HUES48 (cell line): Measurements from ENCODE around the gene SLC35F3.
"Not testable (repeated sequence)": the region's sequence is repeated elsewhere in the genome, so short reads cannot be mapped to it uniquely, and the experiment has no call there.

ENCODE experiments used
- H3K27ac ChIP-seq: one replicate; pipeline ENCODE4 v1.7.0; 2013; ENCODE audit warnings: low read depth, low read length, inconsistent platforms
- H3K27me3 ChIP-seq: 2 replicates; pipeline ENCODE4 v1.6.1; 2013; ENCODE audit warnings: mild to moderate bottlenecking, low read length; ENCODE audit not compliant: control insufficient read depth, insufficient read depth
- H3K36me3 ChIP-seq: 2 replicates; pipeline ENCODE4 v1.6.1; 2013; ENCODE audit warnings: low read length; ENCODE audit not compliant: control insufficient read depth, insufficient read depth
- H3K4me1 ChIP-seq: 2 replicates; pipeline ENCODE4 v1.6.1; 2013; ENCODE audit warnings: mild to moderate bottlenecking, low read length; ENCODE audit not compliant: control insufficient read depth, insufficient read depth
- H3K4me3 ChIP-seq: 2 replicates; pipeline ENCODE4 v1.5.1; 2013; ENCODE audit warnings: mild to moderate bottlenecking, low read depth, low read length
- H3K9ac ChIP-seq: 2 replicates; pipeline ENCODE4 v1.6.1; 2013; ENCODE audit warnings: mild to moderate bottlenecking, low read depth, low read length, moderate library complexity
- H3K9me3 ChIP-seq: 2 replicates; pipeline ENCODE4 v1.6.1; 2013; ENCODE audit warnings: low read length; ENCODE audit not compliant: control insufficient read depth, insufficient read depth

SLC35F3 gene

DNA sequence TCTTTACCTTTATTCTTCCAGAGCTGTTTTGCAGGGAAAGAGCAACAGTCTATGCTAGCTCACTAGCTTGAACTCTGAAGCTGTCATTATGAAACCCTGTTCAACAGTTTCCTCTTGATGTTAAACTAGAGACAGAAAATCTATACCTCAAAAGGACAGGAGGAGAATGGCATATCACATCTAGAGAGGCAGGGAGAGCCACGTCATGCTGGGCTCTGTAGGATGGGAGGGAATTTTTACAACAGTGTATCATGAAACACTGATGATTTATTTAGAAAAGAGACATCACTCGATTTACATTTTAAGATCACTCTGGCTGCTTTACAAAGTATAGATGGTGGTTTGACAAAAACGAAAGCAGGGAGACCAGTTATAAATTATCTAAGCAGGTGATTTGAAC lies 243.9 kb downstream of the SLC35F3 start:
- Histone ChIP-seq H3K9ac (no peak overlapping the region), H3K27ac (no peak overlapping the region)

GRCh38 chr1:234148816-234149215 lies 244.3 kb downstream of the SLC35F3 start:
- Histone ChIP-seq H3K27me3 (no peaks in the 10 kb centered on the region), H3K4me3 (no peak overlapping the region), H3K27ac (no peak overlapping the region), H3K9me3 (no peaks in the 10 kb centered on the region), H3K9ac (no peak overlapping the region), H3K4me1 (0 out of 2 replicates have a peak, but pooled peaks cover 2% of the 10 kb centered on the region), H3K36me3 (no peaks in the 10 kb centered on the region)

More for the DNA sequence above, 243.9 kb downstream of the SLC35F3 start:
- H3K9me3 ChIP-seq: no peaks in the 10 kb centered on the region
- 0 out of 2 replicates have a peak, but pooled peaks cover 2% of the 10 kb centered on the region for H3K4me1 ChIP-seq
- H3K4me3 ChIP-seq: no peak overlapping the region
- no peaks in the 10 kb centered on the region for H3K27me3 ChIP-seq
- no peaks in the 10 kb centered on the region for H3K36me3 ChIP-seq

- H3K27ac ChIP-seq: no peak overlapping the region
These were observed 244.7 kb downstream of the SLC35F3 start for GRCh38 chr1:234149217-234149616.

DNA sequence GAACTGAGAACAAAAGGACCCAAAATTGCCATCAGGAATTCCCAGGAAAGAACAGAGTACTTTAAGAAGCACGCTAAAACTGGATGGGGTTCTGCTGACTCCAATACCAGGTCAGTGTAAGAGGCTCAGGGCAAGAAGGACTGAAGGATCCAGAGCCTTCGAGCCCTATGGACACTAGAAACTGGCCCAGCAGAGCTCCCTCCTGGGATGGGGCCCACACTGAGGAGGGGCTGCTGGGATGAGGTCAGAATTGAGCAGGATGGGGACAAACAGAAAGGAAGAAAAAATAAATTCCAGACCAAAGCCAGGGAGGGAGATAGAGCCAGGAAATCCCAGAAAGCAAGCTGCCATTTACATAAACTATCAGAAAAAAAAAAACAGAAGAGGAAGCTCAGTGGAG lies 246.4 kb downstream of the SLC35F3 start:
- H3K9ac ChIP-seq: no peak overlapping the region

More at GRCh38 chr1:234149217-234149616, 244.7 kb downstream of the SLC35F3 start:
- H3K4me1 ChIP-seq: 0 out of 2 replicates have a peak, but pooled peaks cover 2% of the 10 kb centered on the region
- H3K9ac ChIP-seq: no peak overlapping the region
- H3K27me3 ChIP-seq: no peaks in the 10 kb centered on the region
- no peaks in the 10 kb centered on the region for H3K36me3 ChIP-seq
- no peak overlapping the region for H3K4me3 ChIP-seq
- H3K9me3 ChIP-seq: no peaks in the 10 kb centered on the region

DNA sequence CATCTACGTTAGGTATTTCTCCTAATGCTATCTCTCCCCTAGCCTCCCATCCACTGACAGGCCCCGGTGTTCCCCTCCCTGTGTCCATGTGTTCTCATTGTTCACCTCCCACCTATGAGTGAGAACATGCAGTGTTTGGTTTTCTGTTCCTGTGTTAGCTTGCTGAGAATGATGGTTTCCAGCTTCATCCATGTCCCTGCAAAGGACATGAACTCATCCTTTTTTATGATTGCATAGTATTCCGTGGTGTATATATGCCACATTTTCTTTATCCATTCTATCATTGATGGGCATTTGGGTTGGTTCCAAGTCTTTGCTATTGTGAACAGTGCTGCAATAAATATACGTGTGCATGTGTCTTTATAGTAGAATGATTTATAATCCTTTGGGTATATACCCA lies 247.9 kb downstream of the SLC35F3 start:
- H3K4me1 ChIP-seq, H3K4me3 ChIP-seq: not testable (repeated sequence)

More for the DNA sequence above, 246.4 kb downstream of the SLC35F3 start:
- Histone ChIP-seq H3K27me3 (no peaks in the 10 kb centered on the region), H3K9me3 (no peaks in the 10 kb centered on the region), H3K4me1 (0 out of 2 replicates have a peak, but pooled peaks cover 2% of the 10 kb centered on the region), H3K36me3 (no peaks in the 10 kb centered on the region), H3K27ac (no peak overlapping the region), H3K4me3 (no peak overlapping the region)

GRCh38 chr1:234154320-234155251 lies 250.1 kb downstream of the SLC35F3 start:
- 0 out of 2 replicates have a peak, but pooled peaks cover 2% of the 10 kb centered on the region for H3K4me1 ChIP-seq
- no peak overlapping the region for H3K4me3 ChIP-seq
- H3K9me3 ChIP-seq: no peaks in the 10 kb centered on the region
- H3K27ac ChIP-seq: no peak overlapping the region
- H3K9ac ChIP-seq: no peak overlapping the region
- no peaks in the 10 kb centered on the region for H3K27me3 ChIP-seq
- H3K36me3 ChIP-seq: no peaks in the 10 kb centered on the region

More for the DNA sequence above, 247.9 kb downstream of the SLC35F3 start:
- not testable (repeated sequence) for H3K36me3 ChIP-seq, H3K9ac ChIP-seq, H3K27me3 ChIP-seq, H3K27ac ChIP-seq, H3K9me3 ChIP-seq

- H3K27me3 ChIP-seq: no peaks in the 10 kb centered on the region
- H3K4me3 ChIP-seq: no peak overlapping the region
- no peaks in the 10 kb centered on the region for H3K36me3 ChIP-seq
- H3K9ac ChIP-seq: no peak overlapping the region
- H3K4me1 ChIP-seq: no peaks in the 10 kb centered on the region; the same call in 1 of the 2 replicates
- H3K9me3 ChIP-seq: no peaks in the 10 kb centered on the region
- no peak overlapping the region for H3K27ac ChIP-seq
These were observed 258.2 kb downstream of the SLC35F3 start for GRCh38 chr1:234162661-234163060.

GRCh38 chr1:234163267-234163919 lies 258.9 kb downstream of the SLC35F3 start:
- no peak overlapping the region for H3K9ac ChIP-seq
- H3K27me3 ChIP-seq: no peaks in the 10 kb centered on the region
- no peaks in the 10 kb centered on the region for H3K36me3 ChIP-seq
- no peaks in the 10 kb centered on the region for H3K9me3 ChIP-seq
- H3K27ac ChIP-seq: no peak overlapping the region
- H3K4me3 ChIP-seq: no peak overlapping the region
- no peaks in the 10 kb centered on the region; the same call in 1 of the 2 replicates for H3K4me1 ChIP-seq

DNA sequence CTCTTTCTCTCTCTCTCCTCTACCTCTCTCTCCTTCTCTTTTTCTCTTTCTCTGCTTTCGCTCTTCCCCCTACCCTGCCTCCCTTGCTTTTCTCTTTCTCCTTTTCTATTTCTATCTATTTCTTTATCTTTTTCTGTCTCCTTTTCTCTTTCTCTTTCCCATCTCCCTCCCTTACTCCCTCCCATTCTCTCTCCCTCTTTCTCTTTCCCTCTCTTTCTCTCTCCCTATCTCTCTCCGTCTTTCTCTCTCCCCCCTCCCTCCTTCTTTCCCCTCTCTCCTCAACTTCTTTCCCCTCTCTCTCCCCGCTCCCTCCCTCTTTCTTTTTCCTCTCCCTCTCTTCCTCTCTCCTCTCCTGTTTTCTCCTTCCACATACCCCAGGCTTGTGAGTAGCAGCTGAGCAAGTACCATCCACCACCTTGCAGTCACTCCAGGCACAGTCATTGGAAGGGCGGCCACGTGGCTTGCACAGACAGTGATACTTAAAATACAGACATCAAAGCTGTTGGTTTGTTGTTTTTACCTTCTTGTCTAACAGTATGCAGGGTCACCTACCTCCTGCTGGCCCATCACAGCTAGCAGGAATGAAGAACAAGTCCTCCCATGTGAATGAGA lies 259.7 kb downstream of the SLC35F3 start:
- Histone ChIP-seq H3K9me3 (no peaks in the 10 kb centered on the region), H3K4me1 (no peaks in the 10 kb centered on the region; the same call in 1 of the 2 replicates), H3K4me3 (no peak overlapping the region), H3K36me3 (no peaks in the 10 kb centered on the region), H3K27ac (no peak overlapping the region), H3K9ac (no peak overlapping the region), H3K27me3 (no peaks in the 10 kb centered on the region)

- no peak overlapping the region for H3K4me3 ChIP-seq
- H3K36me3 ChIP-seq: no peaks in the 10 kb centered on the region
- no peaks in the 10 kb centered on the region; the same call in 1 of the 2 replicates for H3K4me1 ChIP-seq
- no peak overlapping the region for H3K9ac ChIP-seq
- no peaks in the 10 kb centered on the region for H3K9me3 ChIP-seq
- H3K27me3 ChIP-seq: no peaks in the 10 kb centered on the region
- no peak overlapping the region for H3K27ac ChIP-seq
These were observed 263.7 kb downstream of the SLC35F3 start for GRCh38 chr1:234168061-234168724.
